Measurements from ENCODE around the gene PTCRA. TPM values are rescaled to one million over a fixed set of nuclear protein-coding genes. Genes with fewer than 3 reads are reported as not detected.
"Not testable (repeated sequence)": the region's sequence is repeated elsewhere in the genome, so short reads cannot be mapped to it uniquely, and the experiment has no call there.

PTCRA gene
- total RNA-seq, 1 donor from 2014 or later = not detected

DNA sequence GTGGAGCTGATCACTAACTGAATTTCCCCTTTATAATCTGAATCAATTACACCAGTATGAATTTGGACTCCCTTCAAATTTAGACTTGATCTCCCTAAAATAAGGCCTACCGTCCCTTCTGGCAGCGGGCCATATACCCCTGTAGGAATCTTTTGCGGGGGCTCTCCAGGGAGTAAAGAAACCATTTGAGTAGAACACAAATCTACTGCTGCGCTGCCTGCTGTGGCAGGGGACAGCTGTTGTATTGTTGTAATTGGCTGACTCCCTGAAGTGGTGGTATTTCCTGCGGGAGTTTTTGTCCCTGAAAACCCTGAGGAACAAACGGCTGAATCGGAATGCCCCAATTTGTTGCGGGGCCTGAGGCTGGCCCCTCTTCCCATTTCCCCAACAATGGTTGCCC is 16.0 kb upstream of the PTCRA start:
- DNase-seq = peak; percentile 33
- no peaks in the 10 kb centered on the region for H3K9me3 ChIP-seq (replicated peaks)
- H3K36me3 ChIP-seq = no peaks in the 10 kb centered on the region
- no peaks in the 10 kb centered on the region for H3K27me3 ChIP-seq (ENCODE audit: low read depth)
- intact Hi-C loops (cut with micrococcal nuclease) = loop anchor here (10.0 kb wide), 1 partner anchor 245 kb away; no protein-coding TSS in a partner anchor
- peaks cover 34% of the 10 kb centered on the region for H3K4me1 ChIP-seq
- no peak overlapping the region for H3K27ac ChIP-seq (replicated peaks)
- H3K4me3 ChIP-seq = no peak overlapping the region
- TF ChIP-seq, protein P1, sequence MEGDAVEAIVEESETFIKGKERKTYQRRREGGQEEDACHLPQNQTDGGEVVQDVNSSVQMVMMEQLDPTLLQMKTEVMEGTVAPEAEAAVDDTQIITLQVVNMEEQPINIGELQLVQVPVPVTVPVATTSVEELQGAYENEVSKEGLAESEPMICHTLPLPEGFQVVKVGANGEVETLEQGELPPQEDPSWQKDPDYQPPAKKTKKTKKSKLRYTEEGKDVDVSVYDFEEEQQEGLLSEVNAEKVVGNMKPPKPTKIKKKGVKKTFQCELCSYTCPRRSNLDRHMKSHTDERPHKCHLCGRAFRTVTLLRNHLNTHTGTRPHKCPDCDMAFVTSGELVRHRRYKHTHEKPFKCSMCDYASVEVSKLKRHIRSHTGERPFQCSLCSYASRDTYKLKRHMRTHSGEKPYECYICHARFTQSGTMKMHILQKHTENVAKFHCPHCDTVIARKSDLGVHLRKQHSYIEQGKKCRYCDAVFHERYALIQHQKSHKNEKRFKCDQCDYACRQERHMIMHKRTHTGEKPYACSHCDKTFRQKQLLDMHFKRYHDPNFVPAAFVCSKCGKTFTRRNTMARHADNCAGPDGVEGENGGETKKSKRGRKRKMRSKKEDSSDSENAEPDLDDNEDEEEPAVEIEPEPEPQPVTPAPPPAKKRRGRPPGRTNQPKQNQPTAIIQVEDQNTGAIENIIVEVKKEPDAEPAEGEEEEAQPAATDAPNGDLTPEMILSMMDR (IDR thresholded peaks at IDR 0.05; ENCODE audit: borderline replicate concordance) = no peak

DNA sequence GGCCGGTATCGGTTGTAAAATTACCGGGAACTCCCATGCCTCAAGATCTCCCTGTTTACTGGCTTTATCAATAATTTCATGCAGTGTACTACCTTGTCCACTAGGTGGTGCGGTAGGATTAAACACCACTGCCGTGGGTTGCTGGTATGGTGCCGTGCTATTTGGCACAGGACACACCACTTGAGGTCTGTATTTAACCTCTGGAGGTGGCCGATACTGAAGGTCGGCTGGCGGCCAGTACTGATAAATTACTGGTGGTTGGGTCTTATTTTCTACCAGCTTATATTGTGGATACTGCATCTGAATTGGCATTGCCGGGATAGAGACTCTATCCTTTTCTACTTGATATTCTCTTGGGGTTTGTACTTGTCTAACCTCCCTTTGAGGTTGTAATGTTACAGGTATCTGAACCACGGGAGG is 14.3 kb upstream of the PTCRA start:
- Histone ChIP-seq H3K4me1 (peaks cover 34% of the 10 kb centered on the region), H3K4me3 (no peak overlapping the region), H3K27ac (replicated peaks) (peak overlapping the region; percentile 73), H3K9me3 (replicated peaks) (no peaks in the 10 kb centered on the region), H3K36me3 (no peaks in the 10 kb centered on the region), H3K27me3 (ENCODE audit: low read depth) (no peaks in the 10 kb centered on the region)
- intact Hi-C loops (cut with micrococcal nuclease) = loop anchor here (10.0 kb wide), 1 partner anchor 243 kb away; no protein-coding TSS in a partner anchor
- TF ChIP-seq, protein P1 (IDR thresholded peaks at IDR 0.05; ENCODE audit: borderline replicate concordance) = peak; percentile 95
- peak; percentile 76 for DNase-seq

DNA sequence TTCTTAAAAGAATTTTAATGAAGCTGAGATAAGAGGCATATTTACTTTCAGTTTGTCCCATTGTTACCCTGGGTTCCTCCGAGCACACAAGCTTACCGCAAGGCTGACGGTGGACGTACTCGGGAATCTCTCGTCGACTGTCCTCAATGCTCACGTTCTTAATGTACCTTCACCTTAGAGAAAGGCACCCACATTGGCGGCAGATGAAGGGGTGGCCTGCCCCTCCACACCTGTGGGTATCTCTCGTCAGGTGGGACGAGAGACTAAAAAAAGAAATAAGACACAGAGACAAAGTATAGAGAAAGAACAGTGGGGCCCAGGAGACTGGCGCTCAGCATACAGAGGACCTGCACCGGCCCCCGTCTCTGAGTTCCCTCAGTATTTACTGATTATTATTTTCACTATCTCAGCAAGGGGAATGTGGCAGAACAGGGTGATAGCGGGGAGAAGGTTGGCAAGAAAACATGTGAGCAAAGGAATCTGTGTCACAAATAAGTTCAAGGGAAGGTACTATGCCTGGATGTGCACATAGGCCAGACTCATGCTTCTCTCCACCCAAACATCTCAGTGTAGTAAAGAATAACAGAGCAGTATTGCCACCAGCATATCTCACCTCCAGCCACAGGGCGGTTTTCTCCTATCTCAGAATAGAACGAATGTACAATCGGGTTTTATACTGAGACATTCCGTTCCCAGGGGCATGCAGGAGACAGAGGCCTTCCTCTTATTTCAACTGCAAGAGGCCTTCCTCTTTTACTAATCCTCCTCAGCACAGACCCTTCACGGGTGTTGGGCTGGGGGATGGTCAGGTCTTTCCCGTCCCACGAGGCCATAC is 13.2 kb upstream of the PTCRA start:
- Histone ChIP-seq H3K27ac (replicated peaks) (peak overlapping the region; percentile 73), H3K4me1 (peaks cover 42% of the 10 kb centered on the region)
- not testable (repeated sequence) for DNase-seq; H3K36me3 ChIP-seq; H3K4me3 ChIP-seq; H3K27me3 ChIP-seq (ENCODE audit: low read depth); H3K9me3 ChIP-seq (replicated peaks)
- intact Hi-C loops (cut with micrococcal nuclease) = loop anchor here (10.0 kb wide), 1 partner anchor 242 kb away; no protein-coding TSS in a partner anchor

DNA sequence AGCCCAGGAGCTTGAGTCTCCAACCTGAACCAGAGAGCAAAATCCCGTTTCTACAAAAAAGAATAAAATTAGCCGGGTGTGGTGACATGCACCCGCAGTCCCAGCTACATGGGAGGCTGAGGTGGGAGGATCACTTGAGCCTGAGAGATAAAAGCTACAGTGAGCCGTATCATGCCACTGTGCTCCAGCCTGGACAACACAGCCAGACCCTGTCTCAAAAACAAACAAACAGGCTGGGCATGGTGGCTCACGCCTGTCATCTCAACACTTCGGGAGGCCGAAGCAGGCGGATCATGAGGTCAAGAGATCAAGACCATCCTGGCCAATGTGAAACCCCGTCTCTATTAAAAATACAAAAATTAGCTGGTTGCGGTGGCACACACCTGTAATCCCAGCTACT is 11.4 kb upstream of the PTCRA start:
- no peak overlapping the region for H3K4me3 ChIP-seq
- DNase-seq = no peak
- intact Hi-C loops (cut with micrococcal nuclease) = loop anchor here (10.0 kb wide), 1 partner anchor 240 kb away; no protein-coding TSS in a partner anchor
- no peaks in the 10 kb centered on the region for H3K27me3 ChIP-seq (ENCODE audit: low read depth)
- H3K9me3 ChIP-seq (replicated peaks) = no peaks in the 10 kb centered on the region
- no peaks in the 10 kb centered on the region for H3K36me3 ChIP-seq
- peaks cover 35% of the 10 kb centered on the region for H3K4me1 ChIP-seq
- H3K27ac ChIP-seq (replicated peaks) = no peak overlapping the region
- TF ChIP-seq, protein P1 (IDR thresholded peaks at IDR 0.05; ENCODE audit: borderline replicate concordance) = no peak

GRCh38 chr6:42907336-42907735 is 8.5 kb upstream of the PTCRA start:
- Histone ChIP-seq H3K27ac (replicated peaks) (no peak overlapping the region), H3K27me3 (ENCODE audit: low read depth) (peaks cover 18% of the 10 kb centered on the region), H3K4me3 (no peak overlapping the region), H3K4me1 (peaks cover 27% of the 10 kb centered on the region), H3K36me3 (no peaks in the 10 kb centered on the region), H3K9me3 (replicated peaks) (no peaks in the 10 kb centered on the region)
- no peak for DNase-seq
- TF ChIP-seq, protein P1 (IDR thresholded peaks at IDR 0.05; ENCODE audit: borderline replicate concordance) = no peak
- intact Hi-C loops (cut with micrococcal nuclease) = loop anchor here (10.0 kb wide), 1 partner anchor 237 kb away; no protein-coding TSS in a partner anchor

GRCh38 chr6:42909835-42910234 is 6.0 kb upstream of the PTCRA start:
- TF ChIP-seq, protein P1 (IDR thresholded peaks at IDR 0.05; ENCODE audit: borderline replicate concordance) = no peak
- H3K27ac ChIP-seq (replicated peaks) = no peak overlapping the region
- H3K27me3 ChIP-seq (ENCODE audit: low read depth) = peaks cover 38% of the 10 kb centered on the region
- H3K9me3 ChIP-seq (replicated peaks) = no peaks in the 10 kb centered on the region
- no peaks in the 10 kb centered on the region for H3K36me3 ChIP-seq
- DNase-seq = no peak
- H3K4me1 ChIP-seq = peaks cover 16% of the 10 kb centered on the region
- H3K4me3 ChIP-seq = no peak overlapping the region
- intact Hi-C loops (cut with micrococcal nuclease) = loop anchor here (10.0 kb wide), 1 partner anchor 235 kb away; no protein-coding TSS in a partner anchor

Measured in left ventricle myocardium inferior (tissue), 1 donor.